Left lung (tissue), 10 donors: Measurements from ENCODE around the gene PPP2R5D. TPM values are rescaled to one million over a fixed set of nuclear protein-coding genes. Genes with fewer than 3 reads are reported as not detected.

Experiments
- ATAC-seq: fragments of 200-7000 bp; cut with Tn5 transposase; one replicate; pipeline ENCODE4 v1.9.1; 2020; ENCODE audit warnings: moderate library complexity
- DNase-seq, 4 donors: peaks; one replicate each; pipeline ENCODE4 v3.0.0-alpha.2; 2013 to 2020
- H3K27ac ChIP-seq, 2 donors: fragments of 200-600 bp; sonication (generic) in 1 of 2; one replicate each; pipeline versions ENCODE4 v1.5.0 to v1.8.0; 2020 to 2021
- H3K27me3 ChIP-seq, 2 donors: fragments of 200-600 bp; sonication (generic) in 1 of 2; one replicate each; pipeline versions ENCODE4 v1.5.0 to v1.8.0; 2020 to 2021
- H3K36me3 ChIP-seq, 2 donors: fragments of 200-600 bp; sonication (generic) in 1 of 2; one replicate each; pipeline versions ENCODE4 v1.5.0 to v1.8.0; 2020 to 2021
- H3K4me1 ChIP-seq, 2 donors: fragments of 200-600 bp; one replicate each; pipeline ENCODE4 v1.8.0; 2021
- H3K4me3 ChIP-seq, 2 donors: fragments of 200-600 bp; sonication (generic) in 1 of 2; one replicate each; pipeline versions ENCODE4 v1.5.0 to v1.8.0; 2020 to 2021; ENCODE audit warnings: mild to moderate bottlenecking in 1 of 2
- H3K9me3 ChIP-seq, 2 donors: fragments of 200-600 bp; sonication (generic) in 1 of 2; one replicate each; pipeline versions ENCODE4 v1.5.0 to v1.8.0; 2020 to 2021
- intact Hi-C, 2 donors: fragments of 100-400 bp; cut with DNase I; formaldehyde crosslinking; loops; one replicate each; pipeline versions ENCODE4 v1.11.2 to v1.14.2; 2022
- polyA plus RNA-seq, 6 donors: library from polyadenylated mRNA; unstranded; fragments of 120-200 nt; gene quantifications; one replicate each; pipeline ENCODE4 v1.2.1, GENCODE V29; 2013; ENCODE audit not compliant: insufficient read length in 6 of 6
- total RNA-seq, 2 donors: library from RNA; stranded (reverse); fragmentation: NEBNext Ultra II Directional; extraction: Animal tissue kit (Norgen Biotek cat#: 25700); gene quantifications; one replicate each; pipeline ENCODE4 v1.2.1, GENCODE V29; 2021
- TF ChIP-seq, protein P1 (sequence below), 2 donors: fragments of 200-600 bp; sonication (generic) in 1 of 2; IDR thresholded peaks; one replicate each; pipeline versions ENCODE4 v1.5.0 to v1.8.0; 2021; ENCODE audit warnings: antibody characterized with exemption in 2 of 2
- donor health status: DM: no; HTN: yes; CAD: no.
- donor health status: DM: no; HTN: no; CAD: no.

The PPP2R5D gene
- total and polyA plus RNA-seq, 8 donors, result 30.0 to 76.3 (median 62.3) TPM

DNA sequence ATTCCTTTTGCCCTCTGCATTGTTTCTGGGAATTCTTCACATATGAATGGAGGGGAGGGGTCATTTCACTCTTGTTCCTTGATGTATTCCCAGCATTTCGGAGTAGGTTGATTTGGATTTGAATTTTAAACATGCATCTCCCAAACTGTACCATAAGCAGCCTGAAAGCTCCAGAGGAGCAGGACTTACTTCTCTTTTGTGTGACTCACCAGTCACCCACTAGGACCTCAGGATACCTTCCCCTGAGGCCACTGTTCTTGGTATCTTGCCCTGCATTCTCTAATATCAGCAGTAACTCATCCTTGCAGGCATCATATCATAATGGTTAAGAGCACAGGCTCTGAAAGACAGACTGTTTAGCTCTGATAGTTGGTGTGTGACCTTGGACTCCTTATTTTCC, 74.2 kb downstream of the PPP2R5D start:
- TF ChIP-seq, protein P1, sequence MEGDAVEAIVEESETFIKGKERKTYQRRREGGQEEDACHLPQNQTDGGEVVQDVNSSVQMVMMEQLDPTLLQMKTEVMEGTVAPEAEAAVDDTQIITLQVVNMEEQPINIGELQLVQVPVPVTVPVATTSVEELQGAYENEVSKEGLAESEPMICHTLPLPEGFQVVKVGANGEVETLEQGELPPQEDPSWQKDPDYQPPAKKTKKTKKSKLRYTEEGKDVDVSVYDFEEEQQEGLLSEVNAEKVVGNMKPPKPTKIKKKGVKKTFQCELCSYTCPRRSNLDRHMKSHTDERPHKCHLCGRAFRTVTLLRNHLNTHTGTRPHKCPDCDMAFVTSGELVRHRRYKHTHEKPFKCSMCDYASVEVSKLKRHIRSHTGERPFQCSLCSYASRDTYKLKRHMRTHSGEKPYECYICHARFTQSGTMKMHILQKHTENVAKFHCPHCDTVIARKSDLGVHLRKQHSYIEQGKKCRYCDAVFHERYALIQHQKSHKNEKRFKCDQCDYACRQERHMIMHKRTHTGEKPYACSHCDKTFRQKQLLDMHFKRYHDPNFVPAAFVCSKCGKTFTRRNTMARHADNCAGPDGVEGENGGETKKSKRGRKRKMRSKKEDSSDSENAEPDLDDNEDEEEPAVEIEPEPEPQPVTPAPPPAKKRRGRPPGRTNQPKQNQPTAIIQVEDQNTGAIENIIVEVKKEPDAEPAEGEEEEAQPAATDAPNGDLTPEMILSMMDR (IDR thresholded peaks at IDR 0.05), result no peak
- DNase-seq (no peak), ATAC-seq (no peak)
- no peaks in the 10 kb centered on the region for H3K9me3 ChIP-seq
- peaks cover 15 to 37% of the 10 kb centered on the region in 2 donors for H3K4me1 ChIP-seq
- H3K4me3 ChIP-seq, result peak overlapping the region; percentile 78 to 83
- no peaks in the 10 kb centered on the region for H3K27me3 ChIP-seq
- intact Hi-C loops, result no loop called here
- H3K27ac ChIP-seq, result peak overlapping the region in 1 of 2 donors; percentile 86
- peaks cover 0 to 42% of the 10 kb centered on the region in 2 donors for H3K36me3 ChIP-seq

DNA sequence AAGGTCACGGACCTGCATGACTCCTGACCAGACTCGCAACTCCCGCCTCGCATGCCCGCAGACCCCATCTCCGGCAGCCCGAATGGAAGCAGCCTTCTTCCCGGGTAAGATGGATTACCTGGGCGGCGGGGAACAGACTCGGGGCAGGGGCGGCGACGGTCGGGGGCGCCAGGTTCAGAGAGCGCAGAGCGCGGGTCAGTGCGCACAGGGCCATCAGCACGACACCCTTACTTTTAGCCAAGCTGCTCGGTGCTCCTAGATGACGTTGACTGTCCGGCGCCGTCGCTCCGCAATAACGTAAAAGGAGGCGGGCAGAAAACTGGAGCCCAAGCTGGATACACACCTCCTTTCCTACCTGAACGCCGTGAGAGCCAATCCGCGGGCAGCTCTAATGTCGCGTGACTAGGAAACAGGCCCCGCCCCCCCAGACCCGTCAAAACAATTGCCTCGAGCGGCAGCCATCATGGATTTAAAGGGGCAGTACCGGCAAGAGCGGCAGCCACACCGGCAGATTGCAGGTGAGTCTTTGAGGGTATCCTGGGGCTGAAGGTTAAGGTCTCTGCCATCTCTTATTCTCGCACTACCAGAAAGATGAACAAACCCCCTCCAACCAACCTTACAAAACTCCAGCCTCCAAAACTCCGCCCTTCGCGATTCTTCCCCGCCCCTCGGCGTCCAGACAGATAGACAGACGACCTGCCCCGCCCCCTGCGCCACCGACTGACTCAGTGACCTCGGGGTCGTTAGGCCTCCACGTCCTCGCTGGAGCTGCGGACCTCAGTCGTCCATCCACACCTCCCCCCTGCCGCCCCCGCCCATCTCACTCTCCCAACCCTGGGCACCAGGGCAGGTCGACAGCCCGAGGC, 75.0 kb downstream of the PPP2R5D start, which contains the start of the genes KLC4 and MRPL2:
Gene KLC4, plus strand, starts transcription at position 464 of the 866 bp plus-strand sequence. CDS start 1,705 bp downstream, outside the sequence.
Gene MRPL2, minus strand, starts transcription at position 267 of the 866 bp plus-strand sequence. Its CDS starts 53 bp downstream, at position 214.
- ATAC-seq, result peak; percentile 95

DNA sequence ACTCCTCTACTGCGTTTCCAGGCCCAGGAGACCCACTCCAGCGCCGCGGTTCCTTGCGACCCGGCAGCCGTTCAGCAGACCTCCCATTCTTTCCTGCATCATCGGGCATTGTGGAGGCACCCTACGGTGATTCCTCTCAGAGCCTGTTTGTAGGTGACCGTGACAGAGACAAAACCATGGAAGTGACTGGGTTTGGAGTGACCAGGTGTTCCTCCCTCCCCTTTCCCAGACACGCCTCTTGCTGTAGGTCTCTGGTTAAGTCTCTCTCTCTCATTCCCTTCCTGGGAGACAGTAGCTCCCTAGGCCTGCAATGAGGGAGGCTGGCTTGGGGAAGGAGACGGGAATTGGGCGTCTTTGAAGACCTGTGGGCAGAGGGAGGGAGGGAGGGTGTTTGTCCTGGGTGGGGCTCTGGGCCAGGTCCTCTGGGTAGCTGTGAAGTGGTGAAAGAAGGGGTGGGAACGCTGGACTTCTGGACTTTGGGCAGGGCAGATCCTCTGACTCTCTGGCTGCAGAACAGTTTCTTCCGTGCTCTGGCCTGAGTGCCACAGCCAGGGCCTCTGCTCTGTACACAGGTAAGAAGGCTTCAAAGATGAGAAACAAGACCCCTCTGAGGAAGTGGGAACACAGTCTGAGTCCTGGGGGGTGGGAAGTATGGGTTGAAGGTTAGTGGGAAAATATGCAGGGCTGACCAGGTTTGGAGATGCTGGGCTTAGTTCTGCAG, 75.8 kb downstream of the PPP2R5D start:
- peak; percentile 68 for ATAC-seq
- intact Hi-C loops, result no loop called here
- no peaks in the 10 kb centered on the region for H3K9me3 ChIP-seq
- H3K4me1 ChIP-seq, result peaks cover 15 to 29% of the 10 kb centered on the region in 2 donors
- peaks cover 0 to 38% of the 10 kb centered on the region in 2 donors for H3K36me3 ChIP-seq
- peak overlapping the region; percentile 86 to 90 for H3K27ac ChIP-seq
- no peaks in the 10 kb centered on the region for H3K27me3 ChIP-seq
- TF ChIP-seq, protein P1 (IDR thresholded peaks at IDR 0.05), result no peak
- H3K4me3 ChIP-seq, result peak overlapping the region; percentile 78 to 83
- DNase-seq, result peak in 2 of 4 donors; percentile 17 to 62

More for the DNA sequence above, 75.0 kb downstream of the PPP2R5D start, which contains the start of the genes KLC4 and MRPL2:
- Histone ChIP-seq H3K9me3 (no peaks in the 10 kb centered on the region), H3K4me1 (peaks cover 15 to 33% of the 10 kb centered on the region in 2 donors), H3K4me3 (peak within 1 kb of the TSS; percentile 78 to 83), H3K36me3 (peaks cover 0 to 43% of the 10 kb centered on the region in 2 donors), H3K27ac (peak within 1 kb of the TSS; percentile 86 to 90), H3K27me3 (no peaks in the 10 kb centered on the region)
- intact Hi-C loops, result no loop called here
- TF ChIP-seq, protein P1 (IDR thresholded peaks at IDR 0.05), result no peak
- DNase-seq, result peak; percentile 97 to 99 (median 98)

DNA sequence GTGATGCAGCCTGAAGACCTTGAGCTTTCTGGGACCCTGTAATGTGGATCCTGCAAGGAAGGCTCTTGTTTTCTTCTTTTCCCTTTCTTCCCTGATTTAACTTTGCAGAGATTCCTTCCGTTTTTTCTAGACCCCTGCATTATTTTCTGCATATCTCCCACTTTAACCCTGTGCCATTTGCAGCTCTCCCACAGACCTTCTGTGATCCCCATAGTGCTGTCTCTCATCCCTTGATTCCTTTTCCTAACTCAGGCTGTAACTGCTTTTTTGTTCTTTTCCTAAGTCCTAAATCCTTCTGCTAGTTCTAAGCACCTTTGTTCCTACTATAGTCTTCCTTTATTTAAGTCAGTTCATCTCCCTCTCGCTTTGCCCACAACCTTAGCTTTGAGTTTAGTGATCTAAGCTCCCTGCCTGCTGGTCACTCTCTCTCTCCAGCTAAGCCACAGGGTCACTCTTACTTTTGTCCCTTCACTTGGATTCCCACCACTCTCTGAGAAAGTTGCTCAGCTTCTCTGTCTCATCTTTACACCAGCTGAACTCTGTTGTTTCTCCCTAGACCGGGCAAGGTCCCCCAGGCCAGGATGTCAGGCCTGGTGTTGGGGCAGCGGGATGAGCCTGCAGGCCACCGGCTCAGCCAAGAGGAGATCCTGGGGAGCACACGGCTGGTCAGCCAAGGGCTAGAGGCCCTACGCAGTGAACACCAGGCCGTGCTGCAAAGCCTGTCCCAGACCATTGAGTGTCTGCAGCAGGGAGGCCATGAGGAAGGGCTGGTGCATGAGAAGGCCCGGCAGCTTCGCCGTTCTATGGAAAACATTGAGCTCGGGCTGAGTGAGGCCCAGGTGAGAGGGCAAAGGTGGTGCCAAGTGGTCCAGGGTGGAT, 76.6 kb downstream of the PPP2R5D start:
- Histone ChIP-seq H3K36me3 (peaks cover 0 to 38% of the 10 kb centered on the region in 2 donors), H3K27me3 (no peaks in the 10 kb centered on the region), H3K9me3 (no peaks in the 10 kb centered on the region), H3K27ac (peak overlapping the region in 1 of 2 donors; percentile 86), H3K4me3 (peak overlapping the region; percentile 78 to 83), H3K4me1 (peaks cover 15 to 29% of the 10 kb centered on the region in 2 donors)
- DNase-seq (no peak), ATAC-seq (no peak)
- intact Hi-C loops, result no loop called here
- TF ChIP-seq, protein P1 (IDR thresholded peaks at IDR 0.05), result no peak
